Measurements from ENCODE around the gene PRDM1.

DNA sequence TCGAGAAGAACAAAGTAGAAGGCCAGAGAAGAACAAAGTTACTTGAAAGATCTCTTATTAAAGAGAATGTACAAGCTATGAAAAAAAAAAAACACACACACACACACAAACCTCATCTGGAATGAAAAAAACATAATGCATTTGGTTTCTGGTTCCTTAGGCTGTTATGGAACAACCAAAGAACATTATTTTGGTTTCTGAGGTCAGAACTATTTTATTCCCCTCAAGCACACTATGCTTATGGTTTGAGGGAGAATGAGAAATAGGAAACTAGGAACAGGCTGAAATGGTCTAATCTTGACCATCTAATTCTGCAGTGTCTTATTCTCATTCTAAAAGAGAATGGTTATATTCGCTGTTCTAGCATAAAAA, 8.8 kb downstream of the PRDM1 start:
- TF ChIP-seq FOXP2 (optimal IDR thresholded peaks at IDR 0.05; ENCODE audit: control extremely low read depth, extremely low read length, insufficient read depth) = no peak
- TF ChIP-seq EZH2 (IDR thresholded peaks at IDR 0.05) = no peak
- no peak for TF ChIP-seq POLR2AphosphoS5 (IDR thresholded peaks at IDR 0.05; ENCODE audit: borderline replicate concordance, low read depth, low read length)
